Gastroesophageal sphincter (tissue), 3 donors: ENCODE results near the gene NSD2.

Source experiments
- CTCF ChIP-seq, 4 experiments: fragments of 200-600 bp in 2 of 4; fragments of 450-650 bp in 2 of 4; sonication (generic) in 1 of 4; IDR thresholded peaks; one replicate each; pipeline ENCODE4 v1.5.1; 2017 to 2019; ENCODE audit warnings: antibody characterized with exemption in 4 of 4, mild to moderate bottlenecking in 2 of 4, moderate library complexity in 2 of 4
- EP300 ChIP-seq: sonication (generic); formaldehyde crosslinking; IDR thresholded peaks from one replicate; pipeline ENCODE4 v1.6.1; 2017; ENCODE audit warnings: antibody characterized with exemption, mild to moderate bottlenecking
- POLR2A ChIP-seq, 2 donors: fragments of 450-650 bp; IDR thresholded peaks; one replicate each; pipeline ENCODE4 v1.6.1; 2017; ENCODE audit warnings: antibody characterized with exemption in 2 of 2, mild to moderate bottlenecking in 2 of 2, moderate library complexity in 1 of 2

GRCh38 chr4:1870578-1871443 is at the start of gene NSD2:
- TF ChIP-seq POLR2A (IDR thresholded peaks at IDR 0.05) (peak; percentile 76 to 80), CTCF (IDR thresholded peaks at IDR 0.05) (no peak), EP300 (no peak)
